HFF-Myc (cell line): Measurements from ENCODE around the gene RASAL2.
"Not testable (repeated sequence)": the region's sequence is repeated elsewhere in the genome, so short reads cannot be mapped to it uniquely, and the experiment has no call there.

Experiments
- DNase-seq: peaks from one replicate; pipeline ENCODE4 v3.0.0-alpha.2; 2011; ENCODE audit warnings: low read depth; ENCODE audit errors: extremely low read depth
- H3K4me3 ChIP-seq: replicated peaks from 2 replicates; pipeline ENCODE4 v1.5.1; 2011; ENCODE audit warnings: low read depth, mild to moderate bottlenecking, control low read depth, low read length
- CTCF ChIP-seq: IDR thresholded peaks from 2 replicates; pipeline ENCODE4 v1.5.1; 2012; ENCODE audit warnings: mild to moderate bottlenecking, low read depth, low read length, control low read depth; ENCODE audit errors: missing control alignments

The RASAL2 gene

GRCh38 chr1:178118524-178118923 lies 24.6 kb downstream of the RASAL2 start:
- TF ChIP-seq CTCF = no peak
- no peak for DNase-seq
- H3K4me3 ChIP-seq = no peak overlapping the region

- DNase-seq = no peak
Measured at GRCh38 chr1:178119628-178120027, 25.7 kb downstream of the RASAL2 start.

GRCh38 chr1:178120088-178120487 lies 26.2 kb downstream of the RASAL2 start:
- TF ChIP-seq CTCF = no peak

More at GRCh38 chr1:178119628-178120027, 25.7 kb downstream of the RASAL2 start:
- no peak overlapping the region for H3K4me3 ChIP-seq
- no peak for TF ChIP-seq CTCF

GRCh38 chr1:178120520-178121052 lies 26.7 kb downstream of the RASAL2 start:
- H3K4me3 ChIP-seq, DNase-seq: not testable (repeated sequence)

More at GRCh38 chr1:178120088-178120487, 26.2 kb downstream of the RASAL2 start:
- DNase-seq = no peak
- H3K4me3 ChIP-seq = no peak overlapping the region

GRCh38 chr1:178121883-178122282 lies 28.0 kb downstream of the RASAL2 start:
- DNase-seq = no peak
- TF ChIP-seq CTCF = no peak
- no peak overlapping the region for H3K4me3 ChIP-seq

GRCh38 chr1:178122283-178122682 lies 28.4 kb downstream of the RASAL2 start:
- no peak overlapping the region for H3K4me3 ChIP-seq
- DNase-seq = no peak
- TF ChIP-seq CTCF = no peak

GRCh38 chr1:178124115-178124514 lies 30.2 kb downstream of the RASAL2 start:
- no peak for DNase-seq
- no peak overlapping the region for H3K4me3 ChIP-seq
- TF ChIP-seq CTCF = no peak
